ENCODE measurements around the gene IL33. TPM values are rescaled to one million over a fixed set of nuclear protein-coding genes. Genes with fewer than 3 reads are reported as not detected.

IL33 gene
- total RNA-seq, 1 experiment from 2014 or later = not detected

- POLR2A ChIA-PET = no interaction called here
- DNase-seq (ENCODE audit: low read depth, low spot score) (no peak), ATAC-seq (no peak)
- intact Hi-C loops (cut with micrococcal nuclease) = no loop called here
- Histone ChIP-seq H3K9ac (ENCODE audit: low read length) (no peak overlapping the region), H4K20me1 (ENCODE audit: insufficient read depth) (no peaks in the 10 kb centered on the region), H3K9me2 (ENCODE audit: insufficient read depth) (no peaks in the 10 kb centered on the region), H3K9me3 (ENCODE audit: control insufficient read depth in 1 of 2, insufficient read depth in 1 of 2, low read depth in 1 of 2, low read length in 2 of 2) (no peaks in the 10 kb centered on the region), H3K4me1 (ENCODE audit: control insufficient read depth in 1 of 2, insufficient read depth in 2 of 2, low read length in 2 of 2) (0 out of 4 replicates have a peak, but pooled peaks cover 0 to 3% of the 10 kb centered on the region in 2 experiments), H3K27ac (ENCODE audit: low read depth, low read length) (no peak overlapping the region), H3K4me2 (ENCODE audit: low read length) (no peak overlapping the region), H3K36me3 (ENCODE audit: control insufficient read depth in 1 of 2, insufficient read depth in 2 of 2, low read length in 2 of 2) (no peaks in the 10 kb centered on the region), H3K79me2 (ENCODE audit: insufficient read depth, low read length) (no peaks in the 10 kb centered on the region), H3K4me3 (replicated peaks in 1 of 2; ENCODE audit: low read depth in 1 of 2, low read length in 2 of 2) (no peak overlapping the region), H3K27me3 (ENCODE audit: insufficient read depth, low read length) (no peaks in the 10 kb centered on the region), H2AFZ (ENCODE audit: low read depth, low read length, poor library complexity, severe bottlenecking) (no peak overlapping the region)
- CTCF ChIA-PET = no interaction called here
- RAD21 ChIA-PET (ENCODE audit: low non-redundant PET in 1 of 2, low total read pairs in 2 of 2, uncharacterized antibody in 2 of 2, unreplicated experiment in 2 of 2) = no interaction called here
- no TSS peak for BruUV-seq (replicated peaks)
- no peak for TF ChIP-seq ZBTB33 (IDR thresholded peaks at IDR 0.05; ENCODE audit: extremely low read depth, insufficient replicate concordance, low read length)
- no peak for TF ChIP-seq MAX (IDR thresholded peaks at IDR 0.05)
- TF ChIP-seq EZH2 (IDR thresholded peaks at IDR 0.05) = no peak
- no peak for TF ChIP-seq SRF (IDR thresholded peaks at IDR 0.05; ENCODE audit: low read depth)
- TF ChIP-seq TCF7L2 (IDR thresholded peaks at IDR 0.05; ENCODE audit: borderline replicate concordance, extremely low read depth, insufficient read depth, insufficient read length) = no peak
- TF ChIP-seq CEBPB (IDR thresholded peaks at IDR 0.05; ENCODE audit: low read depth) = no peak
- no peak for TF ChIP-seq POLR2AphosphoS5 (IDR thresholded peaks at IDR 0.05; ENCODE audit: low read depth, low read length)
These were observed 24.1 kb downstream of the IL33 start for GRCh38 chr9:6239694-6240093.

- 0 out of 4 replicates have a peak, but pooled peaks cover 0 to 3% of the 10 kb centered on the region in 2 experiments for H3K4me1 ChIP-seq (ENCODE audit: control insufficient read depth in 1 of 2, insufficient read depth in 2 of 2, low read length in 2 of 2)
- intact Hi-C loops (cut with micrococcal nuclease) = no loop called here
- no peak overlapping the region for H2AFZ ChIP-seq (ENCODE audit: low read depth, low read length, poor library complexity, severe bottlenecking)
- H3K27me3 ChIP-seq (ENCODE audit: insufficient read depth, low read length) = no peaks in the 10 kb centered on the region
- BruUV-seq (replicated peaks) = no TSS peak
- H3K4me3 ChIP-seq (replicated peaks in 1 of 2; ENCODE audit: low read depth in 1 of 2, low read length in 2 of 2) = no peak overlapping the region
- CTCF ChIA-PET = no interaction called here
- no peak for DNase-seq (ENCODE audit: low read depth, low spot score)
- POLR2A ChIA-PET = no interaction called here
- no peaks in the 10 kb centered on the region for H4K20me1 ChIP-seq (ENCODE audit: insufficient read depth)
- H3K9me3 ChIP-seq (ENCODE audit: control insufficient read depth in 1 of 2, insufficient read depth in 1 of 2, low read depth in 1 of 2, low read length in 2 of 2) = no peaks in the 10 kb centered on the region
- no peaks in the 10 kb centered on the region for H3K9me2 ChIP-seq (ENCODE audit: insufficient read depth)
- no peak for ATAC-seq
- H3K27ac ChIP-seq (ENCODE audit: low read depth, low read length) = no peak overlapping the region
- no peak overlapping the region for H3K9ac ChIP-seq (ENCODE audit: low read length)
- H3K4me2 ChIP-seq (ENCODE audit: low read length) = peak overlapping the region; percentile 12; the same call in 1 of the 2 replicates
- no peaks in the 10 kb centered on the region for H3K36me3 ChIP-seq (ENCODE audit: control insufficient read depth in 1 of 2, insufficient read depth in 2 of 2, low read length in 2 of 2)
- RAD21 ChIA-PET (ENCODE audit: low non-redundant PET in 1 of 2, low total read pairs in 2 of 2, uncharacterized antibody in 2 of 2, unreplicated experiment in 2 of 2) = no interaction called here
- H3K79me2 ChIP-seq (ENCODE audit: insufficient read depth, low read length) = no peaks in the 10 kb centered on the region
- TF ChIP-seq CTCF (IDR thresholded peaks at IDR 0.05 in 2 of 3, conservative IDR thresholded peaks at IDR 0.05 in 1 of 3; ENCODE audit: borderline replicate concordance in 1 of 3, insufficient read depth in 1 of 3, low read depth in 2 of 3, low read length in 2 of 3) = no peak
- no peak for TF ChIP-seq POLR2AphosphoS5 (IDR thresholded peaks at IDR 0.05; ENCODE audit: low read depth, low read length)
- no peak for TF ChIP-seq MAX (IDR thresholded peaks at IDR 0.05)
- no peak for TF ChIP-seq TCF7L2 (IDR thresholded peaks at IDR 0.05; ENCODE audit: borderline replicate concordance, extremely low read depth, insufficient read depth, insufficient read length)
- TF ChIP-seq REST (IDR thresholded peaks at IDR 0.05; ENCODE audit: low read depth) = no peak
- TF ChIP-seq POLR2A (IDR thresholded peaks at IDR 0.05; ENCODE audit: borderline replicate concordance, extremely low read depth, insufficient read depth, insufficient read length) = no peak
- no peak for TF ChIP-seq ZNF274 (IDR thresholded peaks at IDR 0.05; ENCODE audit: low read depth, low read length)
These were observed 28.1 kb downstream of the IL33 start for GRCh38 chr9:6243746-6244145.

All from HCT116 (cell line).